Fibroblast of the conjunctiva (primary cell): ENCODE data around the gene ATP6V0B.
A peak's percentile ranks its signal among the peaks of the same experiment; 100 is the strongest.

Source experiments
- DNase-seq: peaks from one replicate; pipeline ENCODE4 v3.0.0-alpha.2; 2010; ENCODE audit warnings: low read depth

The ATP6V0B gene

GRCh38 chr1:43946236-43947060 lies 28.3 kb upstream of the ATP6V0B start, which contains the start of gene IPO13:
IPO13 (plus strand) TSS chr1:43946950; CDS start chr1:43947601, 651 bp downstream.
- peak; percentile 91 for DNase-seq

- no peak for DNase-seq
Measured at GRCh38 chr1:43947061-43947873, 27.5 kb upstream of the ATP6V0B start.

GRCh38 chr1:43947874-43948437 lies 26.8 kb upstream of the ATP6V0B start:
- DNase-seq: no peak

- DNase-seq: no peak
Measured at GRCh38 chr1:43949678-43950077, 25.1 kb upstream of the ATP6V0B start.

- DNase-seq: no peak
Measured at GRCh38 chr1:43951021-43951985, 23.5 kb upstream of the ATP6V0B start.

- no peak for DNase-seq
Measured at GRCh38 chr1:43952731-43953346, 21.9 kb upstream of the ATP6V0B start.

GRCh38 chr1:43953361-43953760 lies 21.4 kb upstream of the ATP6V0B start:
- DNase-seq: no peak

GRCh38 chr1:43954036-43954435 lies 20.7 kb upstream of the ATP6V0B start:
- no peak for DNase-seq

- DNase-seq: no peak
Measured at GRCh38 chr1:43956234-43956633, 18.5 kb upstream of the ATP6V0B start.

- no peak for DNase-seq
Measured at GRCh38 chr1:43957407-43958040, 17.2 kb upstream of the ATP6V0B start.

GRCh38 chr1:43958351-43959255 lies 16.2 kb upstream of the ATP6V0B start:
- DNase-seq: no peak

GRCh38 chr1:43960798-43961197 lies 14.0 kb upstream of the ATP6V0B start:
- DNase-seq: no peak

- no peak for DNase-seq
Measured at GRCh38 chr1:43961692-43962091, 13.1 kb upstream of the ATP6V0B start.

- DNase-seq: no peak
Measured at GRCh38 chr1:43962324-43962723, 12.4 kb upstream of the ATP6V0B start.

GRCh38 chr1:43963006-43963405 lies 11.8 kb upstream of the ATP6V0B start:
- DNase-seq: no peak

- no peak for DNase-seq
Measured at GRCh38 chr1:43963890-43964289, 10.9 kb upstream of the ATP6V0B start.

GRCh38 chr1:43965316-43965715 lies 9.4 kb upstream of the ATP6V0B start:
- DNase-seq: no peak

GRCh38 chr1:43968348-43968948 lies 6.3 kb upstream of the ATP6V0B start:
- no peak for DNase-seq

- no peak for DNase-seq
Measured at GRCh38 chr1:43969416-43969745, 5.4 kb upstream of the ATP6V0B start.
